Thymus (tissue), 11 donors: ENCODE measurements around the gene PEDS1. TPM values are rescaled to one million over a fixed set of nuclear protein-coding genes. Genes with fewer than 3 reads are reported as not detected.

Source experiments
- DNase-seq, 9 donors: peaks; one replicate each; pipeline ENCODE4 v3.0.0-alpha.2; 2013; ENCODE audit warnings: low spot score in 9 of 9, low read depth in 6 of 9, missing footprints in 1 of 9
- H3K27ac ChIP-seq, 2 donors: one replicate each; pipeline ENCODE4 v1.5.1; 2013; ENCODE audit warnings: control low read depth in 1 of 2, low read depth in 1 of 2, low read length in 1 of 2, mild to moderate bottlenecking in 1 of 2, moderate library complexity in 1 of 2
- H3K27me3 ChIP-seq, 2 donors: one replicate each; pipeline ENCODE4 v1.5.1; 2013; ENCODE audit warnings: low read length in 1 of 2; ENCODE audit not compliant: control insufficient read depth in 2 of 2, insufficient read depth in 1 of 2
- H3K36me3 ChIP-seq, 2 donors: one replicate each; pipeline ENCODE4 v1.5.1; 2013; ENCODE audit warnings: low read length in 1 of 2, mild to moderate bottlenecking in 1 of 2, moderate library complexity in 1 of 2; ENCODE audit not compliant: control insufficient read depth in 2 of 2, insufficient read depth in 2 of 2
- H3K4me1 ChIP-seq, 2 donors: one replicate each; pipeline ENCODE4 v1.5.1; 2013; ENCODE audit warnings: low read length in 2 of 2; ENCODE audit not compliant: control insufficient read depth in 2 of 2, insufficient read depth in 2 of 2
- H3K4me3 ChIP-seq, 2 donors: one replicate each; pipeline ENCODE4 v1.5.1; 2013; ENCODE audit warnings: low read length in 2 of 2, control low read depth in 1 of 2, mild to moderate bottlenecking in 1 of 2
- H3K9me3 ChIP-seq, 2 donors: one replicate each; pipeline ENCODE4 v1.5.1; 2013; ENCODE audit warnings: low read length in 1 of 2, mild to moderate bottlenecking in 1 of 2; ENCODE audit not compliant: control insufficient read depth in 2 of 2, insufficient read depth in 1 of 2
- WGBS: extraction: QIAGEN DNeasy Blood & Tissue Kit; methylation state at CpG from one replicate; pipeline ENCODE4 v1.1.7; 2013; 5-methylcytosine and 5-hydroxymethylcytosine counted together
- polyA plus RNA-seq: library from polyadenylated mRNA; stranded (reverse); fragments of 200-250 nt; gene quantifications from one replicate; pipeline ENCODE4 v1.2.3, GENCODE V29; 2013
- total RNA-seq: library from RNA; stranded (reverse); fragments of 120-200 nt; gene quantifications from one replicate; pipeline ENCODE4 v1.2.4, GENCODE V29; 2013
- donor health status: healthy.

The PEDS1 gene
- total and polyA plus RNA-seq, 2 donors = 18.2 to 26.5 TPM

DNA sequence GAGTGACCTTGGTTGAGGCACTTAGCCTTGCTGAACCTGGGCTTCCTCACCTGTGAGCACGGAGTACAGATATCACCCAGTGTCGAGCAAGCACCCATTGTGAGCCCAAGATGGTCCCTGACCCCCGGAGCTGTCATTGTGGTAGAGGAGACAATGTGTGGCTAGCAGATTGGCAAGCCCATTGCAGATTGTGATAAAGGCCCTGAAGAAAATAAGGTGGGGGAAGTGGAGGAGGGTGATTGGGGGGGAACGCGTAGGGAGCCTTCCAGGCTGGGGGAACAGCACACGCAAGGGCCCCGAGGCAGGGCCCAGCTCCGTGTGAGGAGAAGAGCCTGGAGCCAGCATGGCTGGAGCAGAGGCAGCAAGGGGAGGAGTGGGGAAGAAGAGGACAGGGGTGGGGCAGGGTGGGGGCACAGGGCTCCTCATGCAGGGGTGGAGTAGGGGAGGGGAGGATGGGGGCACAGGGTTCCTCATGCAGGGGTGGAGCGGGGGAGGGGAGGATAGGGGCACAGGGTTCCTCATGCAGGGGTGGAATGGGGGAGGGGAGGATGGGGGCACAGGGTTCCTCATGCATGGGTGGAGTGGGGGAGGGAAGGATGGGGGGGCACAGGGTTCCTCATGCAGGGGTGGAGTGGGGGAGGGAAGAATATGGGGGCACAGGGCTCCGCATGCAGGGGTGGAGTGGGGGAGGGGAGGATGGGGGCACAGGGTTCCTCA lies 44.1 kb upstream of the PEDS1 start:
- H3K36me3 ChIP-seq = no peaks in the 10 kb centered on the region
- DNase-seq = no peak
- H3K4me1 ChIP-seq = peaks cover 7 to 14% of the 10 kb centered on the region in 2 donors
- H3K27ac ChIP-seq = no peak overlapping the region
- 95% methylated on average over 10 of the region's 10 CpGs for WGBS
- peaks cover 0 to 3% of the 10 kb centered on the region in 2 donors for H3K9me3 ChIP-seq
- no peak overlapping the region for H3K4me3 ChIP-seq
- H3K27me3 ChIP-seq = peaks cover 0 to 2% of the 10 kb centered on the region in 2 donors

DNA sequence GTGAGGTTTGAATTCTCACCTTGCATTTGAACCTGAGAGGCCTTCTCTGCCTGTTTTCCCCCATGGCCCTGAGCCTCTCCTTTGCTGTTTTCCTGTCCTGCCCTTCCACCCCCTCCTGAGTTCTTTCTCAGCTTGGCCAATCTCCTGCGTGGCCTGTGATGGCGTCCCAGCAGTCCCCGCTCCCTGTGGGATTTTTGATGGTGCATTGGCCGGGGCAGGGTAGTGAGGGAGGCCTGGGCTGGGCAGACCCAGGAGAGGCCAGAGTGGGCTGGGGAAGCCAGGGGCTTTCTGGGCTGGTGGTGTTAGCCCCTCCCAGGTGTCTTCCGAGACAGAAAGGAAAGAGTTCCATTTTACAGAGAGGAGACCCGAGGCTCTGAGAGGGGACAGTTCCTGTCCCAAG lies 43.4 kb upstream of the PEDS1 start:
- Histone ChIP-seq H3K9me3 (peaks cover 0 to 3% of the 10 kb centered on the region in 2 donors), H3K4me1 (peaks cover 7 to 14% of the 10 kb centered on the region in 2 donors), H3K27ac (no peak overlapping the region), H3K27me3 (peaks cover 0 to 2% of the 10 kb centered on the region in 2 donors), H3K36me3 (no peaks in the 10 kb centered on the region), H3K4me3 (no peak overlapping the region)
- WGBS = 97% methylated on average over 6 of the region's 6 CpGs
- no peak for DNase-seq

DNA sequence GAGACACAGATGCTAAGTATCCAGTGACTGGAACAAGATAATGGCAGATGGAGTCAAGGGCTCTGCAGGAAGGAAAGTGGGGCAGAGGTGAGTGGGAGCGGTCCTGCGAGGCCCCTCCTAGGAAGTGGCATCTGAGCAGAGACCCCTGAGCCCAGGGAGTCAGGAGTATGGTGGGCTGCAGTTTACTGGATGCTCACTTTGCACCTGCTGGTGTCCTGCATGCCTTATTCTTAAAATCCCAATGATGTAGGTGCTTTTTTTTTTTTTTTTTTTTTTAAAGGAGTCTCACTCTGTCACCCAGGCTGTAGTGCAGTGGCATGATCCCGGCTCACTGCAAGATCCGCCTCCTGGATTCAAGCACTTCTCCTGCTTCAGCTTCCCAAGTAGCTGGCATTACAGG lies 42.7 kb upstream of the PEDS1 start:
- Histone ChIP-seq H3K36me3 (no peaks in the 10 kb centered on the region), H3K9me3 (peaks cover 0 to 3% of the 10 kb centered on the region in 2 donors), H3K27me3 (peaks cover 0 to 2% of the 10 kb centered on the region in 2 donors), H3K4me1 (peaks cover 7 to 14% of the 10 kb centered on the region in 2 donors), H3K27ac (no peak overlapping the region), H3K4me3 (no peak overlapping the region)
- WGBS = 96% methylated on average over 4 of the region's 4 CpGs
- no peak for DNase-seq

DNA sequence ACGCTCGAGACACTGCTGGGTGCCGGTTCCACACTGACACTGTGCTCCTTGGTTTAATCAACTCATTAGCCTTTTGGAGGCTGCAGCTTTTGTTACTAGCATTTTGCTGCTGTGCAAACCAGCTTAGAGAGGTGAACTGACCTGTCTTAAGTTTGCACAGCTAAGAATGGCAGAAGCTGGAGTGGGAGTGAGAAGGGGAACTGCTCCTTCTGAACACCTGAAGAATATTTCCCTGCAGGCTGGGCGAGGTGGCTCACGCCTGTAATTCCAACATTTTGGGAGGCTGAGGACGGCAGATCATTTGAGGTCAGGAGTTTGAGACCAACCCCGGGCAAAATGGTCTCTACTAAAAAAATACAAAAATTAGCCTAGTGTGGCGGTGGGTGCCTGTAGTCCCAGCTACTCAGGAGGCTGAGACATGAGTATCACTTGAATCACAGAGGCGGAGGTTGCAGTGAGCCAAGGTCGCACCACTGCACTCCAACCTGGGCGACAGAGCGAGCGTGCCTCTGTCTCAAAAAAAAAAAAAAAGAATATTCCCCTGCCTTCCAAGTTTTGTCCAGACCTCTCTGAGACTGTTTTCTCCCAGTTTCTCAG lies 42.1 kb upstream of the PEDS1 start:
- H3K4me3 ChIP-seq = no peak overlapping the region
- WGBS = 97% methylated on average over 13 of the region's 13 CpGs
- H3K9me3 ChIP-seq = peaks cover 0 to 3% of the 10 kb centered on the region in 2 donors
- no peak for DNase-seq
- peaks cover 0 to 2% of the 10 kb centered on the region in 2 donors for H3K27me3 ChIP-seq
- peaks cover 7 to 14% of the 10 kb centered on the region in 2 donors for H3K4me1 ChIP-seq
- no peak overlapping the region for H3K27ac ChIP-seq
- no peaks in the 10 kb centered on the region for H3K36me3 ChIP-seq

DNA sequence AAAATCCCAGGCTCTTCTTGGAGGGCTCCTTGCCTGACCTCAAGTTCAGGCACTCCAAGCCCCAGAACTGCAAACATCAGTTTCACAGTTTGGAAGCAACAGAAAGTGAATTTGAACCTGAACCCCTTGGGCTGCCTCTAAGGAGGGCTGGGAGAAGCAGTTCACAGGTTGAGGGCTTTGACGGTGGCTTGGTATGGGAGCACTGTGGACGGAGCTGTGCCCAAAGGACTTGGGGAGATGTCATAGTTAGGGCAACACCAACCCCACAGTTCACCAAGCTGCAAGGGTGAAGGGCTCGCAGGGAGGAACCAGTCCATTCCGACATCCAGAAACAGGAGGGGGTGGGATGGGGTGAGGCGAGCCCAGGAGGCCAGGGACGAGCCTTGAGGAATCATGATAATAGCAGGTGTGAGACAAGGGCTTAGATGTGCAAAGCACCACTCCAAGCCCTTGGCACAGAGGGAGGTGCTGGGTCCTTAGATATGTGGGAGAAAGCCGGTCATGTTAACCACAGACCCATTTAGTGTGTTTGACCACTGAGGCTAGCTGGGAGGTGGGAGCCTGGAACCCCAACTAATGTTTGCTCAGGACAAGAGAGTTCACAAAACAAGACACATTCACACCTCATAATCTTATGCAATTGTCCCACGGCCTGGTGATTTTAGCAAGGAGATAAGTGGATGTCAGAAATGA lies 41.5 kb upstream of the PEDS1 start:
- H3K27me3 ChIP-seq = peaks cover 0 to 2% of the 10 kb centered on the region in 2 donors
- no peak overlapping the region for H3K27ac ChIP-seq
- no peaks in the 10 kb centered on the region for H3K36me3 ChIP-seq
- no peak for DNase-seq
- H3K4me3 ChIP-seq = no peak overlapping the region
- peaks cover 0 to 3% of the 10 kb centered on the region in 2 donors for H3K9me3 ChIP-seq
- H3K4me1 ChIP-seq = peaks cover 7 to 16% of the 10 kb centered on the region in 2 donors
- WGBS = 96% methylated on average over 8 of the region's 8 CpGs

DNA sequence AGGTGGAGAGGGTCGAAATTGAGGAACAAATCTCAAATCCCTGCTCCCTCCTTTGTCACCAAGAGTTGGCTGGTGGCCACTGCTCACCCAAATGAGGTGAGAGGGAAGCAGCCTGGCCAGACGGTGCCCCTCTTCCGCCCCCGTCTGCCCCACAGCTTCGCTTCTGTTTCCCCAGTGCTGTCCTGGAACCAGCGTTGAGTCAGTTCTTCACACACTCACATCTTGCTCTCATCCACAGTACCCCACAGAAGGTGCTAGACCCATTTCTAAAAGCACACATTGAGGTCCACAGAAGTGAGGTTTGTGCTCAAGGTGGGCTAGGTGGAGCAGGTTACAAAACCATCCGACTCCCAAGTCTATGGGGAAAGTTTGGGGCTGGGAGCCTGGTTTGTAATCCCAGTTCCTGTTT lies 40.9 kb upstream of the PEDS1 start:
- H3K9me3 ChIP-seq = no peaks in the 10 kb centered on the region
- peaks cover 7 to 16% of the 10 kb centered on the region in 2 donors for H3K4me1 ChIP-seq
- no peak overlapping the region for H3K27ac ChIP-seq
- peaks cover 0 to 2% of the 10 kb centered on the region in 2 donors for H3K27me3 ChIP-seq
- no peak overlapping the region for H3K4me3 ChIP-seq
- WGBS = 93% methylated on average over 7 of the region's 7 CpGs
- DNase-seq = no peak
- no peaks in the 10 kb centered on the region for H3K36me3 ChIP-seq

DNA sequence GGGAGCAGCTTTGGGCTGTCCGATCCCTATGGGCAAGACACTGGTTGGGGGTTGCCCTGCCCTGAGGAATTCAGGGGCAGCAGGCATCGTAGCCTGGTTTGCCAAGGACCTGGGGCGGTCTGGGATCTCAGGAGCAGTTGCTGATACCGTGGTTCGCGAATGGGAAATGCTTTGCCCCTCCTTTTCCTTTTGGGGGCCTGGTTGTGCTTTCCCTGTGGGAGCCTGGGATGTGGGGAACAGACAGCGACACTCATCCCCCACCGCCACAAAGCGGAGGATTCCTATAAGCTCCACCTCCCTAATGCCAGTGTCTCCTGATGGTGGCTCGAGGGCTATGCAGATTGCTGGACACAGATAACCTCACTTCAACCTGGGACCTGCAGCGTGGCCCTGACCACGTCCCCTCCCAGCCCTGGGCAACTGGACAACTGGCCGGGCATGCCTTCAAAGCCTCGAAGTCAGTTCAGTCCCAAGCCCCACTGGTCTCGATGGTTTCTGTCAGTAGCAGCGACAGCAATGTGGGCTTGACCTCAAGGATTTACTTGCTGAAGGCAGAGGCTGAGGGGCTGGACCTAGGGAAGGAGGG lies 40.4 kb upstream of the PEDS1 start:
- H3K36me3 ChIP-seq = no peaks in the 10 kb centered on the region
- H3K9me3 ChIP-seq = no peaks in the 10 kb centered on the region
- peaks cover 0 to 2% of the 10 kb centered on the region in 2 donors for H3K27me3 ChIP-seq
- DNase-seq = no peak
- WGBS = 95% methylated on average over 16 of the region's 16 CpGs
- no peak overlapping the region for H3K27ac ChIP-seq
- no peak overlapping the region for H3K4me3 ChIP-seq
- peaks cover 7 to 16% of the 10 kb centered on the region in 2 donors for H3K4me1 ChIP-seq

DNA sequence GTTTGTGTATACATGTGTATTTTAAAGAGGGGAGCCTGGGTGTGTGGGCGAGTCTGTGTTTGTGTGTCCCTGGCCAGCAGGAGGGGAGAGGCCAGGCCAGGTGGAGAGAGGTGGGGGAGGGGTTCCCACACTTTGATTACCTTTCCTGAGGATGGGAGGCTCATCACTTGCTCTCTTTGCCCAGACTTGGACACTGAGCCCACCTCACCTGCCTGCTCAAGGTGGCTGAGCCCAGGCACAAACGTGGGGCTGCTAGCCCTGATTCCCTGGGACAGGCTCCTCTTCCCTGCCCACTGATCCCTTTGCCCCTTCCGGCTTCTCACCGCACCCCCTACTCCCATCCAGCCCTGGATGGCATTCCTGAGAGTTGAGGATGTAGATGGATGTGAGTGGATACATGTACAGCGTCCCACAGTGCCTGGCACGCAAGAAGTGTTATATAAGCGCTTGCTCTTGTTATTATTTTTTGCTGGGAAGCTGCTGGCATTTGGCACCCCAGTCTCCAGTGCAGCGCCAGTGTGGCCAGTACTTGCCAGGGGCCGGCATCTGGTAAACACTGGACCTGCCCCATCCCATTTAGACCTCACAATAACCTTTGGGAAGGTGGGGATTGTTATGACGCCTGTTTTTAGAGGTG lies 39.8 kb upstream of the PEDS1 start:
- Histone ChIP-seq H3K4me1 (peaks cover 7 to 16% of the 10 kb centered on the region in 2 donors), H3K9me3 (no peaks in the 10 kb centered on the region), H3K4me3 (peak overlapping the region; percentile 63 to 72), H3K36me3 (no peaks in the 10 kb centered on the region), H3K27me3 (peaks cover 0 to 2% of the 10 kb centered on the region in 2 donors), H3K27ac (no peak overlapping the region)
- no peak for DNase-seq
- 90% methylated on average over 10 of the region's 10 CpGs for WGBS
